NK-92 (cell line): ENCODE data around the gene CEP192.
"Not testable (repeated sequence)": the region's sequence is repeated elsewhere in the genome, so short reads cannot be mapped to it uniquely, and the experiment has no call there.

Experiments
- DNase-seq: peaks from one replicate; lab custom pipeline; 2025; ENCODE audit not compliant: unreplicated experiment; lab: John Stamatoyannopoulos, UW

CEP192 gene

DNA sequence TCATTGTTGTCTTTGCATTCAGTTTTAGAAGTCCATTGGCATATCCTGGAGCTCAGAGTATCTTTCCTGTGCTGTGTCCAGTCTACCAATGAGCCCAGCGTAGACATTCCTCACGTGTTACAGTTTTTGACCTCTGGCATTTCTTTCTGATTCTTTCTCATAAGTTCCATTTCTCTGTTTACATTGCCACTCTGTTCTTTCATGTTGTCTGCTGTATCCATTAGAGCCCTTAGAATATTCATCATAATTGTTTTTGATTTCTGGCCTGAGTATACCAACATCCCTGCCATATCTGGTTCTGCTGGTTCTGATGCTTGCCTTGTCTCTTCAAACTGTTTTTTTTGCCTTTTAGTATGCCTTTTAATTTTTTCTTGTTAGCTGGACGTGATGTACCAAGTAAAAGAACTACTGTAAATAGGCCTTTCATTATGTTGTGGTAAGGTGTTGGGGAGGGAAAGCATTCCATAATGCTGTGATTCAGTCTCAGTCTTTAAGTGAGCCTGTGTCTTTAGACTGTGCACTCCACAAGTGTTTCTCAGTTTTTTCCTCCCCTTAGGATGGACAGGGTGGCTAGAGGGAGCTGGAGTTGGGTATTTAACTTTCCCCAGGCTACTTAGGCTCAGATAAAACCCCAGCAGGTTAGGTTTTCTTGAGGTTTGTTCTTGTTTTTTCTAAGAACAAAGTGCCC lies 35.6 kb downstream of the CEP192 start:
- DNase-seq, result no peak

DNA sequence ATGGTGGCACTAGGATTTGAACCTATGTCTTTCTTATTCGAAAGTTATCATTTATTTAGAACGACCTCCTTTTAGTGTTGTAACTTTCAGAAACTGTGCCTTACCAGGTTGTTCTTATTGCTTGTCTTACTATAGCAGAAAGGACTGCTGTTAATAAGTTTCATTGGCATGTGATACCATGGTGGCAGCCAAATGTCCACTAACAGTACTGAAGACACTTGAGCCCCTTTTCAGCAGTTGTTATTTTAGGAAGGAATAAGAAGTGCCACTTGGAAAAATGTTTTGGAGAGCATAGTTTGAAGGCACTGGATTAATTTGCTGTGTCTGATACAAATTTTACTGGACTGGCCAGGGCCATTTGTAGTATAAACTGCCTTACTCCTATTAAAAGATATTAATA lies 37.7 kb downstream of the CEP192 start:
- no peak for DNase-seq

DNA sequence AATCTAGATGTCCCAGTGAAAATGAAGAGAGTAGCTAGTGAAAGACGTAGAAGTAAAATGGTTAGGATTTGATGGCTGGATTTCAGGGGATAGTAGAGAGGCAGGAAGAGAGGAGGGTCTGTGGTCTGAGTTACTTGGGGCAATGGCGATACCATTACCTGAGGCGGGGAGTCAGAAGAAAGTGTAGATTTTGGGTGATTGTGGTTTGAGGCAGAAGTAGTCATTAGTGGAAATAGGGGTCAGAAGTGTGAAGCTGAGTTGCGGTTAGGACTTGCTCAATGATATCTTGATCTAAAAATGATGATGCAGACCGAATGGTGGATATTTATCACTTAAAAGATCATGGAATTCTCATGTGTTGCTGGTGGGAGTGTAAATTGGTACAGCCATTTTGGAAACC lies 41.0 kb downstream of the CEP192 start:
- DNase-seq, result no peak

DNA sequence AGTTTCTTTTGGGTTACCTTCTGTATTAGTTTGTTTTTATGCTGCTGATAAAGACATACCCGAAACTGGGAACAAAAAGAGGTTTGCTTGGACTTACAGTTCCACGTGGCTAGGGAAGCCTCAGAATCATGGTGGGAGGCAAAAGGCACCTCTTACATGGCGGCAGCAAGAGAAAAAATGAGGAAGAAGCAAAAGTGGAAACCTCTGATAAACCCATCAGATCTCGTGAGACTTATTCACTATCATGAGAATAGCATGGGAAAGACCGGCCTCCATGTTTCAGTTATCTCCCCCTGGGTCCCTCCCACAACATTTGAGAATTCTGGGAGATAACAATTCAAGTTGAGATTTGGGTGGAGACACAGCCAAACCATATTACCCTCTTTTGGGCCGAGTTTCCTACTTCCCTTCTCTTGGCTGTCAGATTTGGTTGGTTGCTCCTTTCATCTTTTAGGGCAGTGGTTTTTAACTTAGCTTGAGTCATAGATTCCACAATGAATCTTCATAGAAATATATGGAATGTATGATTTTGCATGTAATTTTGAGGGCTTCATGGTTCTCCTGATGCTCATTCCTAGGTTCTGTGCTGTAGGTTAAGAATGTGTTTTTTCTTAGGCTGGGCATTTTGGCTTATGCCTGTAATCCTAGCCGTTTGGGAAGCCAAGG lies 44.2 kb downstream of the CEP192 start:
- DNase-seq, result no peak

DNA sequence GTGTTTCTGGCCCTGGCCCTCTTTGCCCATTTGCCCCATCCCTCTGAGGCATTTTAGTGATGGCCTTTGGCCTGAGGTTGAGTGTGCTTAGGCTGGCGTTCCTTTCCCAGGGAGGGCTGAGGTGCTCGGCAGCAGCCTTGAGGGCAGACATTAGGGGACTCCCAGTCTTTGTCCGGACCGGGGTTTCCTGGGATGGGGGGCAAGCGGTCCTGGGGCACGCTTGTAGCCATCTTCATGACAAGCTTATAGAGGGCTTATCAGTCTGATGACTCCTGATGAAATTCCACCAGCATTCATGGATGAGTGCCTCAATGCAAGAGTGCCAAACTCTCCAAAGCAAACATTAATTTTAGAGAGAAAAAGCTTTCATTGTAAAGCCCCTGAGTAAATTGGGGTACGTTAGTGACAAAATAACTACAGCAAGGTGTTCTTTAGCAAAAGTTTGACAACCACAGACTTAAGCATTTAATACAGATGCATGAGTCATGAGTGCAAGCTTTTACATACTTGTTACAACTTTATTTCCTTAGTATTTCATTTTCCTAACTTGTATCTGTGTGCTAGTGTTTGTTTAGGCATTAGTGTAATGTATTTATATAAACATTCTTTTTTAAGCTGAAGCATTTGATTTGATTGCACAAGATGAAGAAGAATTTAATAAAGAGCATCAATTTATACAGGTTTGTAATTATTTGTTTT lies 45.6 kb downstream of the CEP192 start:
- DNase-seq, result no peak

DNA sequence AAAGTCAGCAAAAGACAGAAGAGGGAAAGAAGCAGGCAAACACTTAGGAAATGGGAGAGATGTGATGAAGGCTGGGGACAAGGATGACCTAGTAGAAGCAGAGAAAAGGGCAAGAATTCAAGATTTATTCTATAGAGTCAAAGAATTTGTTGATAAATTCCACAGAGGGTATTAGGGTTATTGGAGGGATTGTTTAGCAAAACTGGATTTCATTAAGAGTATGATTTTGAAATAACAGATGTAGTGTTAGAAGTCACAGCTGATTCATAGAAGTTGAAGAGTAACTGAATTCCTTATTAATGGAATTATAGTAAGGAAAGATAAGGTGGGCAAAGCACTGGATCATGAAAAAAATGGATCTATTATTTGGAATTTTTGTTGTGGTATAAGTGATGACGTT lies 48.6 kb downstream of the CEP192 start:
- no peak for DNase-seq

DNA sequence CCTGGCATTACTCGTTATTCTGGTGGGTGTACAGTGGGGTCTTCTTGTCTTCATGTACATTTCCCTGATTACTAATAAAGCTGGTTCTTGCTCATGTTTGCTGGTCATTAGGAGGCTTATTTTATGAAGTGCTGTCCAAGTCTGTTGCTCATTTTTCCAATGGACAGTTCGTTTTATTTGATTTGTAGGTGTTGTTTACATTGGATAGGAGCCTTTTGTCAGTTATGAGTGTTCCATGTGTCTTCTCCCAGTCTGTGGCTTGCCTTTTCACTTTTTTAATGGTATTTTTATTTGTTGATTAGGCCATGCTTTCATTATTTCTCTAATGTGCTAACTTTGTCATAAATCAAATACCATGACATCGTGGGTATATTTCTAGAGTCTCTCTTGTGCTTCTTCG lies 51.9 kb downstream of the CEP192 start:
- DNase-seq, result no peak

DNA sequence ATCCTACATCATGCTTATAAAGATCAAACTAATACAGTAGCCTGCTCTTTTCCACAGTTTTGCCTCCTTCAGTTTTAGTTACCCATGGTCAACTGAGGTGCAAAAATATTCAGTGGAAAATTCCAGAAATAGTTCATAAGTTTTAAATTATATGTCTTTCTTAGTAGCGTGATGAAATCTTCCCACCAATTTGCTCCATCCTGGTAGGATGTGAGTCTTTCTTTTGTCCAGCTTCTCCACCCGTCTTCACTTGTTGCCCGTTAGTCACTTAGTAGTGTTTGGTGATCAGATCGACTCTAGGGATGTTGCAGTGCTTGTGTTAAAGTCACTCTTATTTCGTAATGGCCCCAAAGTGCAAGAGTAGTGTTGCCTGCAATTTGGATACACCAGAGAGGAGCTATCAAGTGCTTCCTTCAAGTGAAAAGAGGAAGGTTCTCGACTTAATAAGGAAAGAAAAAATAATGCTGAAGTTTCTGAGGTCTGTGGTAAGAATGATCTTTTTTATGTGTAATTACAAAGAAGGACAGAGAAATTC lies 57.0 kb downstream of the CEP192 start:
- DNase-seq, result no peak

DNA sequence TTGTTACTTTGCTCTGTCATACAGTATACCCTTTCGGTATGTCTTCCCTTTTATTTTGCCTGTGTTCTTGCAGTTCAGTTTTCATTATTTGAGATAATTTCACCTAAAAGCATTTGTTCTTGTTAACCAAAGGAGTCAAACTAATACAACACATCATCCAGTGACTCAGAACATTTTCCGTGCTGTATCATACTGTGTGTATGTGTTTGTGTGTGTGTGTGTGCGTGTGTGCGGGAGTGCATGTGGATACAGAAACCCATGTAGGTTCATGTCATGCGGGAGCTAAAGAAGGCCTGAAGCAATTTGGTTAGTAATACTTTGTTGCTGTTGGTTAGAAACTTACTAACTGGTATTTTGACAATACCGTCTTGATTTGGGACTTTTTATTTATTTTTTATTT lies 60.0 kb downstream of the CEP192 start:
- no peak for DNase-seq

DNA sequence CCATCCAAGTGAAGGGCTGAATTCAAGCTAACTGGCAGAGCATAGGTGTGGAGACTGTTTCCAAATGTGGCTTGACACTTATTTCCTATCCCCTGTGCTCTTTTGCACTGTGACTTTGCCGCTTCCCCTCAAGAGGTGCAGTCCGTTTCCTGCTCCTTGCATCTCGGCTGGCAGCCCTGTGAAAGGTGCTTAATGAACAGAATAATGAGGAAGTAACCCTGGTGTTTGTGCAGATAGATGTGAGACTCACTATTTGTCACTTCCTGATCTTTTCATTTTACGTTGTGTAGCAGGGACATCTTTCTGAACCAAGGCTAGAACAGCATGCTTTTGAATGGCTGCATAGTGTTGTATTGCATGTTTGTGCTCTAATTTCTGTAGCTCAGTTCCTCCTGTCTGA lies 60.8 kb downstream of the CEP192 start:
- DNase-seq, result no peak

DNA sequence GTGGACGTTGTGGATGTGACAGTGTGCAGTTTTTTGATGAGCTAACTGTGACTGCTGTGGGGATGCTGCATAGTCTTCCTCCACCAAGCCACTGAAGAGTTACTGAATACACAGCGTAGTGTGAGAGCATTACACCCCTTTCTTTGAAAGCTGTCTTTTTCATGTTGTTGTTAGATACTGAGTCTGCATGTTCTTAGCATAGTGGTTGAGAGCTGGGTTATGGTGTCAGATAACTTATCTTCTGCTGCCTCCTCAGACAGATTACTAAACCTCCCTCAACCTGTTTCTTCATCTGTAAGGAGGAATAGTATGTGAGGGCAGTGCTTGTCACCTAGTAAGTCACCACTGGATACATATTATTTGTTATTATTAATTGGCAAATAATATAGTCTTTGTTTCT lies 63.2 kb downstream of the CEP192 start:
- DNase-seq, result no peak

DNA sequence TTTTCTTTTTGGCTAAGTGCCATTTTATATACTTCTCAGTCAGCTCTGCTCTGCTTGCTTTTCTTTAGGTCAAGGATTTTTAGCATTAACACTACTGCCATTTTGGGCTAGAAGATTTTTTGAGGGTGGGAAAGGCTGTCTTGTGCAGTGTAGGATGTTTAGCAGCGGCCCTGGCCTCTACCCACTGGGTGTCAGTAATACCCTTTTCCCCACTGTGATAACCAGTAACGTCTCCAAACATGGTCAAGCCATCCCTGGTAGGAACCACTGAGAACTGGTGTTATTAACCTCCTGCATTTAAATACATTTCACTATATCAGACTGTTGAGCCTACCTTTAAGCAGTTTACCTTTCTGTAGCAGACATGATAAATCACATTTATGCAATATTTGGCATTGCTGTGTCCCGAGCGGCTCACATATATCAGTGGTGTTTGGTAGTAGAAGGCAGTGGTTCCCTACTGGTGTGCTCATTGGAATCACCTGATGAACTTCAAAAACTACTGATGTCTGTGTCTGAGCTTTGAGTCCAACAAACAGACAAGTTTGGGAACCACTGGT lies 70.5 kb downstream of the CEP192 start:
- no peak for DNase-seq

DNA sequence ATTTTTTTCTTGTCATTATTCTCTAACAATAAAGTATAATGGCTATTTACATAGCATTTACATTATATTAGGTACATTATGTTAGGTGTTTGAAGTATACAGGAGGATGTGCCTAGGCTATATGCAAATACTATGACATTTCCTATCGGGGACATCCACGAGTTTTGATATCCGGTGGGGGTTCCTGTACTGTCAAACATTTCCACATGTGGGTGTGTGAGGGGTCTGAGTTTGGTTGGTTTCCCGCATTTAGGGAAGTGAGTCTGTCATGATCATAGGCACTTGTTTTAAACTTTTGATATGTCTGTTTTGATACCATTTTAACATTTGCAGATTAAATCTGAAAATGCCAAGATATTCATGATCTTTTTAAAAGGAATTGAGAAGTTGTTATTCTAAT lies 76.0 kb downstream of the CEP192 start:
- no peak for DNase-seq

DNA sequence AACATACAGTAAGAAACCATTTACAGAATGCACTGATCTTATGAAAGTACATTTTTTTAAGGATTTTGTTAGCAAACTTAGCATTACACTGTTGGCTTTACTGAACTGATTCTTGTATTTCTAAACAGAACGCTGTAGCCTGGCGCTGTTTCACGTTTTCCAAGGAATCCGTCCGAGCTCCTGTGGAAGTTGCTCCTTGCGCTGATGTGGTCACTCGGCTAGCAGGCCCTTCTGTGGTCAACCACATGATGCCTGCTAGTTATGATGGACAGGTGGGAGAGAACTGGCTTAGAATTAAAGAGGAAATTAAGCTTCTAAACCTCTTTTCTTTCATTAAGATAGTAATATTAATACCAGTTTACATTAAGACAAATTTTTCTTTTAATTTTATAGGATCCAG lies 76.8 kb downstream of the CEP192 start:
- DNase-seq, result no peak

DNA sequence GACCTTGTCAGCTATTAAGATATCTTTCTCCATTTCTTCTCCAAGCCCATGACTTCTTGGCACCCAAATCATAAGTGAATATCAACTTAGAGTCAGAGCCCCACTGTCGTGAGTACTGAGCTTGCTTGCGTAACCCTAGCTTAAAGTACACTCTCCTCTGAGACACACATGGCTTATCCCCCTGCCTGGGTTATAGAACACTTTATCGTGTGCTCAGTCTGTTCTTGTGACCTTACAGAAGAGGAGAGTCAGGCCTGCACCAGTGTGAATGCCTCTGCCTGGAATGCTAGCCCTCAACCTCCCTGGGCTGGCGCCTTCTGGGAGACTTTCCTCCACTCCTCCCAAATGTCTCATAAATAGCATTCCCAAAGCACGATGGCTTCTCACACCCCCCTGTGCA lies 79.3 kb downstream of the CEP192 start:
- no peak for DNase-seq

DNA sequence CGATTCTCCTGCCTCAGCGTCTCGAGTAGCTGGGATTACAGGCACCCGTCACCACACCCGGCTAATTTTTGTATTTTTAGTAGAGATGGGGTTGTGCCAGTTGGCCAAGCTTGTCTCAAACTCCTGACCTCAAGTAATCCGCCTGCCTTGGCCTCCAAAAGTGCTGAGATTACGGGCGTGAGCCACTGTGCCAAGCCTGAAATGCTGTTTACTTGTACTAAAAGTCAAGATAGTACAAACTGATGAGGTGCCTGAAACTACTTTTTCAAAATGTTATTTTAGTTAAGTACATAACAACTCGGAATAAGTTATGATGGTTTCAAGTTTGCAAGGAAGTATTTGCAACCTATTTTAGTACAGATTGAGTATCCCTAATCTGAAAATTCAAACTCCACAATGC lies 85.7 kb downstream of the CEP192 start:
- no peak for DNase-seq

DNA sequence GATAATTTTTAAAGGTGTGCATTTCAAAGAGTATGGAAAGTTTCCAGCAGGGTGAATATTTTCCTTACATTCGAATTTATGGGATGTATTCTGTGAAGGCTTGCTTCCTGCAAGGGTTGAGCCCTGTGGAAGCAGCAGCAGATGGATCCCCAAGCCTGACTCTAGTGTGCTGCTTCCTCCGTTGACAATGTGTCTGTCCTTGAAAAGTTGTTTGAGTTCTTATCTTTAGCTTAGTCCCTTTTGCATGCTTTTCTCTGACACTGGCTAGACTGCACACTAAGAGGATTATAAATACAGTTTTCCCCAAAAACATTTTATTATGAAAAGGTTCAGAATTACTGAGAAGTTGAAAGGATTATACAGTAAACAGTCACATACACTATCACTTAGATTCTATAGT lies 86.3 kb downstream of the CEP192 start:
- DNase-seq, result no peak

DNA sequence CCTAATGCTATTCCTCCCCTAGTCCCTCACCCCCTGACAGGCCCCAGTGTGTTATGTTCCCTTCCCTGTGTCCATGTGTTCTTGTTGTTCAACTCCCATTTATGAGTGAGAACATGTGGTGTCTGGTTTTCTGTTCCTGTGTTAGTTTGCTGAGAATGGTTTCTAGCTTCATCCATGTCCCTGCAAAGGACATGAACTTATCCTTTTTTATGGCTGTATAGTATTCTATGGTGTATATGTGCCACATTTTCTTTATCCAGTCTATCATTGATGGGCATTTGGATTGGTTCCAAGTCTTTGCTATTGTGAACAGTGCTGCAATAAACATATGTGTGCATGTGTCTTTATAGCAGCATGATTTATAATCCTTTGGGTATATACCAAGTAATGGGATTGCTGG lies 86.9 kb downstream of the CEP192 start:
- DNase-seq, result not testable (repeated sequence)

DNA sequence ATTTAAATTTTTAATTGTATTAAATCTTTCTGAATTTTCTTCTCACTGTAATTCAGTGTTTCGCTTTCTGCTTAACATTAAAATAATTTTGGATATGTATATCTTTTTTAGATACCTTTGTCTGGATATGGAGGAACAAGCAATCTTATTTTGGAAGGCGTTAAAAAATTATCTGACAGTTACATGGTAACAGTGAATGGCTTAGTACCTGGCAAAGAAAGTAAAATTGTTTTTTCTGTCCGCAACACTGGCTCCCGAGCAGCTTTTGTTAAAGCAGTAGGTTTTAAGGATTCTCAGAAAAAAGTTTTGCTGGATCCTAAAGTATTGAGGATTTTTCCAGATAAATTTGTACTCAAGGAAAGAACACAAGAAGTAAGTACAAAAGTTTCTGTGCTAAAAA lies 95.7 kb downstream of the CEP192 start:
- no peak for DNase-seq

DNA sequence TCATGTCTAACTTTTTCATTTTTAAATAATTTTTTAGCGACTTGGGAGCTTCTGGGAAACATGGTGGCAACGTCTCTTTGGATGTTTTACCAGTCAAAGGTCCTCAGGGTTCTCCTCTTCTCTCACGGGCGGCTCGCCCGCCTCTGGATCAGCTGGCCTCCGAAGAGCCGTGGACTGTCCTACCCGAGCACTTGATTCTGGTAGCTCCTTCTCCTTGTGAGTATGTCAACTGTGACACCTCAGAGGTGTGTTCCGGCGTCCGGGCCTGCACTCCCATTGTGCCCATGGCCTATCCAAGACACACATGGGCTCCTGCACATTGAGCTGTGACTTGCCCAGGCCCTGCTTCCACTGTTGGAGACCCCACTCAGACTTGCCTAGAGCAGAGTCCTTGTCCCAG lies 104.3 kb downstream of the CEP192 start:
- no peak for DNase-seq

DNA sequence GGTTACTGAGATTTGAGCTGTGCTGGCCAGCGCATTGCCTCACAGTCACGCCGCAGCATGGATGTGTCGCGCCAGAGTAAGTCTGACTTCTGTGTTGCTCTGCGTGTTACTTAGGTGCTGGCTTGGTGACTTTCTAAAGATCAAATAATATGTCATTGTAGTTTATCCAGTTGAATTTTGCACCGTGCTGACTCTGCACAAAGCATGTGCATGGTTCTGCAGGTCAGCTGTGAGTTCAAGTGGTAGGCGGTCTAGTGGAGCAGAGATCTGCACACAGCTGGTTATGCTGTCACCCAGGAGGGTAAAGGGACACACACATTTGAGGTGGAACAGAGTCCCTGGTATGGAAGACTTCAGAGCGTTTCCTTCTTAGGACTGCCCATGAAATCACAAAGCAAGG lies 105.1 kb downstream of the CEP192 start:
- no peak for DNase-seq

DNA sequence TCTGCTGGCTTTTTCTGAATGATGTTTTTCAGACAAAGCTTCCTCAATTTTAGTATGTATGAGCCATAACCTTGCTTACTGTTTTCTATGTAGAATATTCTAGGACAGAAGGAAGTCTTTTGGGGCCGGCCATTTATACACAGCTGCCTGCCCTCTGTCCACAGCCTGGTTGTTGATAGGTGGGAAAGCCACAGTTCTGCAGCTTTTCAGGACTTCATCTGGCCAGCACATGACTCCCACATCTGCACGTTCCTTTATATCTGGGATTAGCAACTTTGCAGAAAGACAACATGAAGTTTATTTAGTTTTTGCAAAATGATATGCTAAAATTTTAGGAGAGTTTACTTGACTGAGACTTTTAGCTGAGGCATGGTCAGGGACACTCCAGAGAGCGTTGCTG lies 105.6 kb downstream of the CEP192 start:
- no peak for DNase-seq
